Measurements from ENCODE around the gene DMAC2. TPM values are rescaled to one million over a fixed set of nuclear protein-coding genes. Genes with fewer than 3 reads are reported as not detected.

The DMAC2 gene
- total and polyA plus RNA-seq, 2 of the 13 experiments (the other 11 are each of a cell fraction or from before 2014, with no cell fraction given), result 39.0 to 66.0 TPM

DNA sequence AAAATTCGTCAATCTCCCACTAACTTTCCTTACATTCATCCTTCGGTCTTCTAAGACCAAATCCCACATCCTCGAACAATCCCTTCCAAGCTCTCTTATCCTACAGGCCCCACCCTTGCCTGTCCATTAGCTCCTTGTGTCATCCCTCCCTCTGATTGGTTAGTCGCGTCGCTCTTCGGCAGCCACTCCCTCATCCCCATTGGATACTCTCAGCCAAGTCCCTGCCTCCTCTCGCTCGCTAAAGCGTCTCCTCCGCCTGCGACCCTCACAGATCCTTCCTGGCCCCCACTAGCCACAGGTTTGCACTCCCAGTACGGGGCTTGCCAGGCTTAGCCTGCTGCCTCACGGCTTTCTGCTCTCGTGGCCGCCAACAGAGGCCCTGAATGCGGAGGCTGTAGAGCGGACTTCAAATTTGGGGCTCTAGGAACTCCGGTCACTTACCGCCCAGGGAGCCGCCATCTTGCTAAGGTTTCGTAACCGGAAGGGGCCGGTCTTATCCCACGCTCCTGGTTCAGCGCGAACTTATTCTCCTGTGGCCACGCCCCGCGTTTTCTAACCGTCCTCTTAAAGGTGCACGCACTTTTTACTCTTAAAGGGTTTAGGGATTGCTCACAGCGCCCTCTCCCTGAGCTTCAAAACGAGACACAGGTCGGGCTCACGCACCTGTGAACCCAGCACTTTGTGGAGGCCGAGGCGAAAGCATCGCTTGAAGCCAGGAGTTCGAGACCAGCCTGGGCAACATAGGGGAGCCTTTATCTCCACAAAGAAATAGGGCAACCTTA is at the start of gene DMAC2 (continued):
- TF ChIP-seq RFX5 (IDR thresholded peaks at IDR 0.05; ENCODE audit: low read depth, low read length) (peak; percentile 12; the same call in 1 of the 2 replicates), SPEN (CRISPR knock-in tag; IDR thresholded peaks at IDR 0.05; ENCODE audit: low read depth) (peak; percentile 53; the same call in 1 of the 2 replicates), SALL2 (CRISPR knock-in tag; IDR thresholded peaks at IDR 0.05) (peak; percentile 61; the same call in 1 of the 2 replicates), ZNF567 (CRISPR knock-in tag; IDR thresholded peaks at IDR 0.05; ENCODE audit: borderline replicate concordance) (0 out of 2 replicates have a peak, but pooled peaks have one; percentile 26), SETDB1 (CRISPR knock-in tag; IDR thresholded peaks at IDR 0.05; ENCODE audit: borderline replicate concordance) (no peak), TBX3 (IDR thresholded peaks at IDR 0.05; ENCODE audit: borderline replicate concordance) (0 out of 2 replicates have a peak, but pooled peaks have one; percentile 20), KDM1A (CRISPR knock-in tag; IDR thresholded peaks at IDR 0.05) (peak; percentile 69; the same call in 1 of the 2 replicates), ARNT (IDR thresholded peaks at IDR 0.05) (no peak), GABPB1 (CRISPR knock-in tag; IDR thresholded peaks at IDR 0.05) (peak; percentile 94), HCFC1 (IDR thresholded peaks at IDR 0.05; ENCODE audit: low read depth, low read length) (peak; percentile 46; the same call in 1 of the 2 replicates), SALL1 (CRISPR knock-in tag; IDR thresholded peaks at IDR 0.05) (peak; percentile 83), ZNF414 (CRISPR knock-in tag; IDR thresholded peaks at IDR 0.05) (no peak), ZBTB3 (CRISPR knock-in tag; IDR thresholded peaks at IDR 0.05; ENCODE audit: borderline replicate concordance, low read depth) (0 out of 2 replicates have a peak, but pooled peaks have one; percentile 86), ZNF224 (CRISPR knock-in tag; IDR thresholded peaks at IDR 0.05) (no peak)
- TF ChIP-seq, protein P1, sequence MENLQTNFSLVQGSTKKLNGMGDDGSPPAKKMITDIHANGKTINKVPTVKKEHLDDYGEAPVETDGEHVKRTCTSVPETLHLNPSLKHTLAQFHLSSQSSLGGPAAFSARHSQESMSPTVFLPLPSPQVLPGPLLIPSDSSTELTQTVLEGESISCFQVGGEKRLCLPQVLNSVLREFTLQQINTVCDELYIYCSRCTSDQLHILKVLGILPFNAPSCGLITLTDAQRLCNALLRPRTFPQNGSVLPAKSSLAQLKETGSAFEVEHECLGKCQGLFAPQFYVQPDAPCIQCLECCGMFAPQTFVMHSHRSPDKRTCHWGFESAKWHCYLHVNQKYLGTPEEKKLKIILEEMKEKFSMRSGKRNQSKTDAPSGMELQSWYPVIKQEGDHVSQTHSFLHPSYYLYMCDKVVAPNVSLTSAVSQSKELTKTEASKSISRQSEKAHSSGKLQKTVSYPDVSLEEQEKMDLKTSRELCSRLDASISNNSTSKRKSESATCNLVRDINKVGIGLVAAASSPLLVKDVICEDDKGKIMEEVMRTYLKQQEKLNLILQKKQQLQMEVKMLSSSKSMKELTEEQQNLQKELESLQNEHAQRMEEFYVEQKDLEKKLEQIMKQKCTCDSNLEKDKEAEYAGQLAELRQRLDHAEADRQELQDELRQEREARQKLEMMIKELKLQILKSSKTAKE (CRISPR knock-in tag; IDR thresholded peaks at IDR 0.05; ENCODE audit: borderline replicate concordance), result no peak
- TF ChIP-seq, protein P2, sequence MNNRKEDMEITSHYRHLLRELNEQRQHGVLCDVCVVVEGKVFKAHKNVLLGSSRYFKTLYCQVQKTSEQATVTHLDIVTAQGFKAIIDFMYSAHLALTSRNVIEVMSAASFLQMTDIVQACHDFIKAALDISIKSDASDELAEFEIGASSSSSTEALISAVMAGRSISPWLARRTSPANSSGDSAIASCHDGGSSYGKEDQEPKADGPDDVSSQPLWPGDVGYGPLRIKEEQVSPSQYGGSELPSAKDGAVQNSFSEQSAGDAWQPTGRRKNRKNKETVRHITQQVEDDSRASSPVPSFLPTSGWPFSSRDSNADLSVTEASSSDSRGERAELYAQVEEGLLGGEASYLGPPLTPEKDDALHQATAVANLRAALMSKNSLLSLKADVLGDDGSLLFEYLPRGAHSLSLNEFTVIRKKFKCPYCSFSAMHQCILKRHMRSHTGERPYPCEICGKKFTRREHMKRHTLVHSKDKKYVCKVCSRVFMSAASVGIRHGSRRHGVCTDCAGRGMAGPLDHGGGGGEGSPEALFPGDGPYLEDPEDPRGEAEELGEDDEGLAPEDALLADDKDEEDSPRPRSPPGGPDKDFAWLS (CRISPR knock-in tag; IDR thresholded peaks at IDR 0.05; ENCODE audit: borderline replicate concordance), result no peak
- TF ChIP-seq, protein P3, sequence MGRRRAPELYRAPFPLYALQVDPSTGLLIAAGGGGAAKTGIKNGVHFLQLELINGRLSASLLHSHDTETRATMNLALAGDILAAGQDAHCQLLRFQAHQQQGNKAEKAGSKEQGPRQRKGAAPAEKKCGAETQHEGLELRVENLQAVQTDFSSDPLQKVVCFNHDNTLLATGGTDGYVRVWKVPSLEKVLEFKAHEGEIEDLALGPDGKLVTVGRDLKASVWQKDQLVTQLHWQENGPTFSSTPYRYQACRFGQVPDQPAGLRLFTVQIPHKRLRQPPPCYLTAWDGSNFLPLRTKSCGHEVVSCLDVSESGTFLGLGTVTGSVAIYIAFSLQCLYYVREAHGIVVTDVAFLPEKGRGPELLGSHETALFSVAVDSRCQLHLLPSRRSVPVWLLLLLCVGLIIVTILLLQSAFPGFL (CRISPR knock-in tag; IDR thresholded peaks at IDR 0.05), result no peak
- TF ChIP-seq, protein P4, sequence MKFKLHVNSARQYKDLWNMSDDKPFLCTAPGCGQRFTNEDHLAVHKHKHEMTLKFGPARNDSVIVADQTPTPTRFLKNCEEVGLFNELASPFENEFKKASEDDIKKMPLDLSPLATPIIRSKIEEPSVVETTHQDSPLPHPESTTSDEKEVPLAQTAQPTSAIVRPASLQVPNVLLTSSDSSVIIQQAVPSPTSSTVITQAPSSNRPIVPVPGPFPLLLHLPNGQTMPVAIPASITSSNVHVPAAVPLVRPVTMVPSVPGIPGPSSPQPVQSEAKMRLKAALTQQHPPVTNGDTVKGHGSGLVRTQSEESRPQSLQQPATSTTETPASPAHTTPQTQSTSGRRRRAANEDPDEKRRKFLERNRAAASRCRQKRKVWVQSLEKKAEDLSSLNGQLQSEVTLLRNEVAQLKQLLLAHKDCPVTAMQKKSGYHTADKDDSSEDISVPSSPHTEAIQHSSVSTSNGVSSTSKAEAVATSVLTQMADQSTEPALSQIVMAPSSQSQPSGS (CRISPR knock-in tag; IDR thresholded peaks at IDR 0.05), result peak; percentile 39

Data from HepG2 (cell line).